Measurements from ENCODE around the gene TGFBR3. TPM values are rescaled to one million over a fixed set of nuclear protein-coding genes. Genes with fewer than 3 reads are reported as not detected.

TGFBR3 gene
- polyA plus RNA-seq, 1 donor, result 112 TPM

GRCh38 chr1:91803123-91803522, 82.8 kb downstream of the TGFBR3 start:
- no peak for DNase-seq

- no peak for DNase-seq
Observed at GRCh38 chr1:91801496-91802115, 84.3 kb downstream of the TGFBR3 start.

DNA sequence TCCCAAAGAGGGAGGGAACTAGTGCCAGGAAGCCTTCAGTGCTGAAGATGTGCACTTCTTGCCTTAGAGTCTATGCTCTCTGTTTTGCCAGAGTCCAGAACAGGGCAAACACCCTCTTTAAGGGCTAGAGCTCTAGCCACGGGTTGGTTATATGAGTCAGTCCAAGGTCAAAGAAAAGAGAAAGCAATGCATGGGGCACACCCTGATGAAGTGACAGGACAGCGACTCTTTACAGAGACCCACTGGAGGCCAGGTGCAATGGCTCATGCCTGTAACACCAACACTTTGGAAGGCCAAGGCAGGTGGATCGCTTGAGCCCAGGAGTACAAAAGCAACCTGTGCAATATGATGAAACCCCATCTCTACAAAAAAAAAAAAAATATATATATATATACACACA, 86.1 kb downstream of the TGFBR3 start:
- DNase-seq, result no peak

GRCh38 chr1:91799159-91799558, 86.8 kb downstream of the TGFBR3 start:
- no peak for DNase-seq

- no peak for DNase-seq
Observed at GRCh38 chr1:91798740-91799139, 87.2 kb downstream of the TGFBR3 start.

- DNase-seq, result no peak
Observed at GRCh38 chr1:91798241-91798648, 87.7 kb downstream of the TGFBR3 start.

- no peak for DNase-seq
Observed at GRCh38 chr1:91797164-91797563, 88.8 kb downstream of the TGFBR3 start.

GRCh38 chr1:91796390-91796654, 89.6 kb downstream of the TGFBR3 start:
- no peak for DNase-seq

DNA sequence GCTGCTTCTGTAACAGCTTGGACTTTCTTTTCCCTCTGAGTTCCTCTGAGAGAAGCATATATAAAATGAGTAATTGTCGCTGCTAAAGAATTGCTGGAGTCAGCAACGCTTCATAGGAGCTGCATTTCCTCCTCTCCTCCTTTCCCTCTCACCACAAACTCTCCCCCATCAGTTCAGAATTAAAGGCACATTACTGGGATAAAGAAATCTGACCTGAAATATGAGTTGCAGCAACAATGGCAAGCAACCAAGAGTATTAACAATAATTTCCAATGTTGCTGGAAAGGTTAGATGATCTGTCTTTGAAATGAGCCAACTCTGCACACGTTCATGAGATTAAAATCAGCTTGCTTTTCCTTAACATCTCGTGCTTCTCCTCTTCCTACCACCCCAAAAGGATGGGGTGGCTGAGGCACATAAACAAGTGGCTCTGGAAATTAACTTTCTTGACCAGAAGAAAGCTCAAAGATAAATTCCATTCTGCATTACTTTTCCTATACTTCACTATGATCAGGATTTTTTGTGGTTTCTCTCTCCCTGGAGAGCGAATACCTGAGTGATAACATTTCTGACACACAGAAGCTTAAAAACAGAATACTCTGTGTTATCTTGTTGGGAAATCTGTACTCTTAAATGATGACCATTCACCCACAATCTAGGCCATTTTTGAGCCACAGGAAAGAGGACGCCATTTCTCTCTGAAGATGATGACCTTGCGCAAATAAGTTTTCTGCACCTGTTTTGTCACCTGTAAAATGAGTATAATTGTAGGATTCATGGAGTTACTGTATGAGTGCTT, 90.2 kb downstream of the TGFBR3 start:
- DNase-seq, result peak; percentile 71

- DNase-seq, result no peak
Observed at GRCh38 chr1:91793877-91794276, 92.1 kb downstream of the TGFBR3 start.

GRCh38 chr1:91793189-91793588, 92.8 kb downstream of the TGFBR3 start:
- DNase-seq, result no peak

GRCh38 chr1:91792489-91793071, 93.4 kb downstream of the TGFBR3 start:
- no peak for DNase-seq

- DNase-seq, result no peak
Observed at GRCh38 chr1:91791691-91792488, 94.1 kb downstream of the TGFBR3 start.

DNA sequence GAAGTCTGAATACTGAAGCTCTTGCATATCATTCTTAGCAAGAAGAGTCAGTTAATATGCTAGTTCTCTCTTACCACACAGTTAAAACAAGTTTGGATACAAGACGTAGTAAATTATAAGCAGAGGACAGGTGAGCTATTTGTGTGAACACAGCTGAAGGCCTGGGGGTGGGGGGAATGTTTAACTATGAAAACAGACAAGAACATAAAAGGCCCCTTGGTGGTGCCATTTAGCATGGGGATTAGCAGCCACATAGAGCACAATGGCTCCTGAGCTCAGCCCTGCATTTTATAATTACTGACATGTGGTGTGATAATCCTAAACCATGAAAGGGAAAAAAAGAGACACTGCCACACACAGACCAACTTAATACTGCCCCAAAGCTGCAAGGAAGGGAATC, 94.8 kb downstream of the TGFBR3 start:
- DNase-seq, result no peak

- DNase-seq, result no peak
Observed at GRCh38 chr1:91790392-91790791, 95.6 kb downstream of the TGFBR3 start.

DNA sequence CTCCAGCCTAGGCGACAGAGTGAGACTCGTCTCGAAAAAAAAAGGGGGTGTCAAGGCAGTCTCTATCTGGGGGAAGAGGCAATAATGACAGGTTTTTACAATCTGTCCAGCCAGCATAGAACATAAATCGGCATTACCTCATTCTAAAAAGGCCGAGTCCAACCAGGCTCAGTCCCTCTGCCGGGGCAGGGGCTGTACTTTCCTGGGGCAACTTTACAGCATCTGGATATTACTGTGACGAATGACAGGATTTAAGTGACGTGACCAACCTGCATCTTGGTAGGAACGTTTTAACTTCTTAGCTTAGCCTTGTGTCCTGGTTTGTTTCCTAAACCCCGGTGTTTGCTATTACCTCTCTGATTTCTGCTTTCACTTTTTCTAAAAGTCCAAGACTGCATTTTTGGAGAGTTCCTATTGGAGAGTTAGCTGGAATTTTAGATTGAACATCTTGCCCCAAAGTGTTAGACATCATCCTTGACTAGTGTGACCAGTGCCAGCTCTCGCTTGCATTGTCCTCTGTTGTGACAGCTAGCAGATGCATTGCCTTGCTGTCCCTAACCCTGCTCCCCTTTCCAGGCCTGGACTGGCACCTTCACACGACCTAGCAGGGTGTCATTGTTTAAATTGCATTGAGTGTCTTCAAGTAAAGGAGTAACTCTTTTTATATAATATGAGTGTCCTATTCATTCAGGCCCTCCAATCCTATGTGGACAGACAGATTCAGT, 96.5 kb downstream of the TGFBR3 start:
- no peak for DNase-seq

GRCh38 chr1:91787919-91788318, 98.0 kb downstream of the TGFBR3 start:
- no peak for DNase-seq

DNA sequence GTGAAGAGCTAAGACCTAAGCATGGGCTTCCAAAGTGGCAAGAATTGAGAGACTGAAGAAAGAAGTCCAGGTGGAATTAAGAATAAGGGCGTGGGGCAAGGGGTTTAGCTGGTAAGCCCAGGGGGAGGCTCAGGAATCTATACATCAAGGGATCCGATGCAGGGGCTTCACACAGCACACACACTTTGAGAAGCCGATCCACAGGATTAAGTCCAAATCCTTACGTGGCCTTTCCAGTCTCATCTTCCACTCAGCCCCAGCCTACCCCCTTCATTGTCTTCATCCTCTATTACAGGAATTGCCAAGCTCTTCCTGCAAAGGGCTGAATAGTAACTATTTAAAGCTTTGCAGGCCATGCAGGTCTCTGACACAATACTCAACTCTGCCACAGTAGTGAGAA, 101.3 kb downstream of the TGFBR3 start:
- no peak for DNase-seq

DNA sequence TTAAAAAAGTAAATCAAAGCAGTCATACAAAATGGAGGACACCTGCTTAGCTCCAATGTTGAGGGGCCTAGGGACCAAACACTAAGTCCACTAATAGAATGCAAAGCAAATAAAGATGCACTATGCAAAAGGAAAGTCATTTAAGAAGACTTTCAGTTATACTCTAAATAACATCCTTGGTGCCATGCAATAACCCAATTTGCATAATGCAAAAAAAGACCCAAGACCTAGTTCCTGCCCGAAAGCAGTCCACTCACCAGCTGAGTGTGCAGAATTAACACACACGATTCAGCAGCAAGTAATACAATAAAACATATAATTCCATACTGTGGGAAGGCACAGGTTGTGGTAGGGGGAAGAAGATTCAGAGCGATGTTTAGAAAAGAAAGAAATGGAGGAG, 101.8 kb downstream of the TGFBR3 start:
- DNase-seq, result no peak

GRCh38 chr1:91783423-91784170, 102.4 kb downstream of the TGFBR3 start:
- DNase-seq, result no peak

- DNase-seq, result no peak
Observed at GRCh38 chr1:91781901-91782622, 103.9 kb downstream of the TGFBR3 start.
